Psoas muscle (tissue), 8 donors: ENCODE results near the gene RYR1. TPM values are rescaled to one million over a fixed set of nuclear protein-coding genes. Genes with fewer than 3 reads are reported as not detected.

Experiments
- ATAC-seq, 4 donors: fragments of 200-7000 bp; cut with Tn5 transposase; one replicate each; pipeline ENCODE4 v1.9.1; 2020; ENCODE audit warnings: moderate library complexity in 3 of 4, mild to moderate bottlenecking in 2 of 4
- DNase-seq, 2 donors: peaks; one replicate each; pipeline ENCODE4 v3.0.0-alpha.2; 2020
- H3K27ac ChIP-seq: fragments of 200-600 bp; one replicate; pipeline ENCODE4 v1.8.0; 2022
- H3K27me3 ChIP-seq, 3 donors: fragments of 200-600 bp in 1 of 3; one replicate each; pipeline versions ENCODE4 v1.6.1 to v1.8.0; 2013 to 2022; ENCODE audit warnings: low read length in 2 of 3, mild to moderate bottlenecking in 2 of 3, moderate library complexity in 1 of 3; ENCODE audit not compliant: insufficient read depth in 3 of 3
- H3K36me3 ChIP-seq, 2 donors: fragments of 200-600 bp in 1 of 2; one replicate each; pipeline versions ENCODE4 v1.6.1 to v1.8.0; 2013 to 2022; ENCODE audit warnings: low read depth in 1 of 2, mild to moderate bottlenecking in 1 of 2, moderate library complexity in 1 of 2; ENCODE audit not compliant: insufficient read depth in 1 of 2
- H3K4me1 ChIP-seq: fragments of 200-600 bp; one replicate; pipeline ENCODE4 v1.8.0; 2022
- H3K4me3 ChIP-seq: fragments of 200-600 bp; one replicate; pipeline ENCODE4 v1.8.0; 2022; ENCODE audit warnings: mild to moderate bottlenecking
- H3K9me3 ChIP-seq: fragments of 200-600 bp; one replicate; pipeline ENCODE4 v1.8.0; 2022
- CTCF ChIP-seq: fragments of 200-600 bp; IDR thresholded peaks from one replicate; pipeline ENCODE4 v1.8.0; 2022; ENCODE audit warnings: antibody characterized with exemption
- WGBS, 3 donors: extraction: QIAGEN DNeasy Blood & Tissue Kit; methylation state at CpG; one replicate each; pipeline versions ENCODE4 v1.1.6 to v1.1.7; 2013; 5-methylcytosine and 5-hydroxymethylcytosine counted together
- intact Hi-C, 2 donors: fragments of 100-400 bp; cut with DNase I; formaldehyde crosslinking; loops; one replicate each; pipeline versions ENCODE4 v1.11.0 to v1.14.2; 2022
- polyA plus RNA-seq, 3 donors: library from polyadenylated mRNA; stranded (reverse); fragments of 200-250 nt; gene quantifications; one replicate each; pipeline ENCODE4 v1.2.3, GENCODE V29; 2013
- total RNA-seq, 4 donors: library from RNA; stranded (reverse); fragmentation: NEBNext Ultra II Directional in 2 of 4; extraction: Animal tissue kit (Norgen Biotek cat#: 25700) in 2 of 4; gene quantifications; one replicate each; pipeline versions ENCODE4 v1.2.1 to v1.2.4, GENCODE V29; 2021 to 2023
- donor health status: healthy with polysubstance abuse.
- donor health status: DM: no; HTN: no; CAD: no; lungs with moderate emphysema.
- donor health status: Bipolar disorder and iron deficiency.
- donor health status: healthy.
- donor health status: DM: yes; HTN: yes; CAD: no.
- donor health status: DM: no; HTN: no; CAD: no.
- donor health status: DM: no; HTN: no; CAD: no.
- donor health status: DM: yes; HTN: yes; CAD: no.

RYR1 gene
- total and polyA plus RNA-seq, 7 donors, result 56.0 to 1,211 (median 572) TPM

GRCh38 chr19:38385804-38386257 lies 47.7 kb upstream of the RYR1 start:
- TF ChIP-seq CTCF, result no peak
- H3K4me1 ChIP-seq, result peaks cover 21% of the 10 kb centered on the region
- no peak overlapping the region for H3K4me3 ChIP-seq
- ATAC-seq, result peak in 3 of 4 donors; percentile 2 to 10 (median 2)
- no peaks in the 10 kb centered on the region for H3K9me3 ChIP-seq
- intact Hi-C loops, result no loop called here
- DNase-seq, result peak in 1 of 2 donors; percentile 72
- peaks cover 0 to 3% (median 0%) of the 10 kb centered on the region in 3 donors for H3K27me3 ChIP-seq
- peaks cover 23 to 56% of the 10 kb centered on the region in 2 donors for H3K36me3 ChIP-seq
- no peak overlapping the region for H3K27ac ChIP-seq
- 60 to 72% (median 69%) methylated on average over 34 to 40 of the region's 40 CpGs for WGBS, 3 donors

GRCh38 chr19:38386300-38386970 lies 47.1 kb upstream of the RYR1 start:
- 53 to 60% (median 54%) methylated on average over 50 to 61 of the region's 61 CpGs for WGBS, 3 donors
- H3K27ac ChIP-seq, result no peak overlapping the region
- intact Hi-C loops, result no loop called here
- ATAC-seq, result peak; percentile 3 to 17 (median 6)
- H3K4me1 ChIP-seq, result peaks cover 21% of the 10 kb centered on the region
- peak in 1 of 2 donors; percentile 69 for DNase-seq
- H3K9me3 ChIP-seq, result no peaks in the 10 kb centered on the region
- peak overlapping the region; percentile 51 for H3K4me3 ChIP-seq
- H3K27me3 ChIP-seq, result no peaks in the 10 kb centered on the region
- peaks cover 21 to 50% of the 10 kb centered on the region in 2 donors for H3K36me3 ChIP-seq
- TF ChIP-seq CTCF, result no peak

GRCh38 chr19:38386971-38387549 lies 46.4 kb upstream of the RYR1 start:
- H3K4me3 ChIP-seq, result peak overlapping the region; percentile 51
- peaks cover 18 to 43% of the 10 kb centered on the region in 2 donors for H3K36me3 ChIP-seq
- ATAC-seq, result peak; percentile 30 to 50 (median 38)
- 8 to 9% (median 8%) methylated on average over 35 to 36 of the region's 36 CpGs for WGBS, 3 donors
- no peaks in the 10 kb centered on the region for H3K27me3 ChIP-seq
- H3K27ac ChIP-seq, result peak overlapping the region; percentile 1
- intact Hi-C loops, result no loop called here
- TF ChIP-seq CTCF, result no peak
- no peaks in the 10 kb centered on the region for H3K9me3 ChIP-seq
- H3K4me1 ChIP-seq, result peaks cover 21% of the 10 kb centered on the region
- DNase-seq, result peak; percentile 55 to 76

- peak; percentile 78 to 88 for DNase-seq
- peaks cover 18 to 36% of the 10 kb centered on the region in 2 donors for H3K36me3 ChIP-seq
- H3K4me1 ChIP-seq, result peaks cover 21% of the 10 kb centered on the region
- peak; percentile 65 to 73 (median 68) for ATAC-seq
- TF ChIP-seq CTCF, result no peak
- intact Hi-C loops, result no loop called here
- H3K27me3 ChIP-seq, result no peaks in the 10 kb centered on the region
- peak within 1 kb of the TSS; percentile 1 for H3K27ac ChIP-seq
- 1 to 2% (median 2%) methylated on average over 39 to 51 of the region's 51 CpGs for WGBS, 3 donors
- peak within 1 kb of the TSS; percentile 51 for H3K4me3 ChIP-seq
- H3K9me3 ChIP-seq, result no peaks in the 10 kb centered on the region
These were observed 45.7 kb upstream of the RYR1 start, which contains the start of gene GGN for GRCh38 chr19:38387550-38388348. Gene GGN (minus strand): TSS chr19:38388034. CDS start chr19:38387261, 773 bp downstream.
